HepG2 (cell line): ENCODE data around the gene ZCCHC7. TPM values are rescaled to one million over a fixed set of nuclear protein-coding genes. Genes with fewer than 3 reads are reported as not detected.

Experiments
- JUNB ChIP-seq: sonication (generic); formaldehyde crosslinking; IDR thresholded peaks from 2 replicates; pipeline ENCODE4 v1.8.0; 2022; ENCODE audit warnings: missing genetic modification reagents, mild to moderate bottlenecking, borderline replicate concordance
- KDM1A ChIP-seq: IDR thresholded peaks from 2 replicates; pipeline ENCODE4 v1.6.1; 2016; ENCODE audit warnings: missing compliant biosample characterization
- NCOA1 ChIP-seq: sonication (generic); formaldehyde crosslinking; IDR thresholded peaks from 2 replicates; pipeline ENCODE4 v1.9.0; 2021; ENCODE audit warnings: missing genetic modification reagents
- PRMT3 ChIP-seq: sonication (generic); formaldehyde crosslinking; IDR thresholded peaks from 2 replicates; pipeline ENCODE4 v1.8.1; 2022; ENCODE audit warnings: low read depth, mild to moderate bottlenecking, moderate library complexity, missing genetic modification reagents, borderline replicate concordance
- RFX1 ChIP-seq: fragments of 450-650 bp; IDR thresholded peaks from 2 replicates; pipeline ENCODE4 v1.6.1; 2017
- SMAD3 ChIP-seq: sonication (generic); formaldehyde crosslinking; IDR thresholded peaks from 2 replicates; pipeline ENCODE4 v1.4.0; 2020; ENCODE audit warnings: missing genetic modification reagents
- SOX6 ChIP-seq, 2 experiments: fragments of 450-650 bp in 1 of 2; sonication (generic) in 1 of 2; formaldehyde crosslinking in 1 of 2; IDR thresholded peaks; 2 replicates each; pipeline versions ENCODE4 v1.4.0 to v1.6.1; 2017 to 2020; ENCODE audit warnings: antibody characterized with exemption in 1 of 2, mild to moderate bottlenecking in 1 of 2, missing genetic modification reagents in 1 of 2
- ZC3H4 ChIP-seq: sonication (generic); formaldehyde crosslinking; IDR thresholded peaks from 2 replicates; pipeline ENCODE4 v1.4.0; 2020; ENCODE audit warnings: missing genetic modification reagents, borderline replicate concordance
- ZFY ChIP-seq: sonication (generic); formaldehyde crosslinking; IDR thresholded peaks from 2 replicates; pipeline ENCODE4 v1.4.0; 2020; ENCODE audit warnings: missing genetic modification reagents
- ZNF33B ChIP-seq: sonication (generic); formaldehyde crosslinking; IDR thresholded peaks from 2 replicates; pipeline ENCODE4 v1.5.1; 2020; ENCODE audit warnings: mild to moderate bottlenecking, missing genetic modification reagents
- ZNF780A ChIP-seq: sonication (generic); formaldehyde crosslinking; IDR thresholded peaks from 2 replicates; pipeline ENCODE4 v1.8.0; 2022; ENCODE audit warnings: mild to moderate bottlenecking, missing genetic modification reagents, moderate library complexity
- ZNF781 ChIP-seq: sonication (generic); formaldehyde crosslinking; IDR thresholded peaks from 2 replicates; pipeline ENCODE4 v1.5.1; 2020; ENCODE audit warnings: borderline replicate concordance, mild to moderate bottlenecking, missing genetic modification reagents; ENCODE audit errors: not compliant biosample characterization
- ZNF839 ChIP-seq: sonication (generic); formaldehyde crosslinking; IDR thresholded peaks from 2 replicates; pipeline ENCODE4 v1.4.0; 2020; ENCODE audit warnings: missing genetic modification reagents, mild to moderate bottlenecking, borderline replicate concordance
- polyA plus RNA-seq, 8 experiments: library from polyadenylated mRNA; depleted of rRNA in 3 of 8; stranded (reverse) in 7 of 8; unstranded in 1 of 8; fragments of >200 nt; fragmentation: Illumina TruSeq in 4 of 8; extraction: Trizol in 4 of 8; gene quantifications; 2 replicates each; pipeline versions ENCODE4 v1.2.1 to v1.2.3, GENCODE V29; 2011 to 2016; ENCODE audit warnings: low read depth in 4 of 8, missing spikeins in 1 of 8, mixed read lengths in 1 of 8; ENCODE audit not compliant: insufficient read depth in 1 of 8
- total RNA-seq, 5 experiments: library from RNA; depleted of rRNA; stranded (reverse); fragments of >200 nt; fragmentation: Illumina TruSeq; extraction: Trizol; gene quantifications; 2 replicates each; pipeline ENCODE4 v1.2.3, GENCODE V29; 2016; ENCODE audit warnings: low read depth in 1 of 5
- TF ChIP-seq, protein P1 (sequence below): sonication (generic); formaldehyde crosslinking; conservative IDR thresholded peaks from 2 replicates; pipeline ENCODE4 v1.8.0; 2022; ENCODE audit warnings: missing genetic modification reagents
- TF ChIP-seq, protein P2 (sequence below): sonication (generic); formaldehyde crosslinking; IDR thresholded peaks from 2 replicates; pipeline ENCODE4 v1.4.0; 2020; ENCODE audit warnings: missing genetic modification reagents, mild to moderate bottlenecking, borderline replicate concordance
- TF ChIP-seq, protein P3 (sequence below): sonication (generic); formaldehyde crosslinking; conservative IDR thresholded peaks from 2 replicates; pipeline ENCODE4 v1.4.0; 2020; ENCODE audit warnings: missing genetic modification reagents
- TF ChIP-seq, protein P4 (sequence below): sonication (generic); formaldehyde crosslinking; IDR thresholded peaks from 2 replicates; pipeline ENCODE4 v1.4.0; 2020; ENCODE audit warnings: missing genetic modification reagents, borderline replicate concordance

The ZCCHC7 gene
- total and polyA plus RNA-seq, 2 of the 13 experiments (the other 11 are each of a cell fraction or from before 2014, with no cell fraction given) = 13.6 to 19.3 TPM

DNA sequence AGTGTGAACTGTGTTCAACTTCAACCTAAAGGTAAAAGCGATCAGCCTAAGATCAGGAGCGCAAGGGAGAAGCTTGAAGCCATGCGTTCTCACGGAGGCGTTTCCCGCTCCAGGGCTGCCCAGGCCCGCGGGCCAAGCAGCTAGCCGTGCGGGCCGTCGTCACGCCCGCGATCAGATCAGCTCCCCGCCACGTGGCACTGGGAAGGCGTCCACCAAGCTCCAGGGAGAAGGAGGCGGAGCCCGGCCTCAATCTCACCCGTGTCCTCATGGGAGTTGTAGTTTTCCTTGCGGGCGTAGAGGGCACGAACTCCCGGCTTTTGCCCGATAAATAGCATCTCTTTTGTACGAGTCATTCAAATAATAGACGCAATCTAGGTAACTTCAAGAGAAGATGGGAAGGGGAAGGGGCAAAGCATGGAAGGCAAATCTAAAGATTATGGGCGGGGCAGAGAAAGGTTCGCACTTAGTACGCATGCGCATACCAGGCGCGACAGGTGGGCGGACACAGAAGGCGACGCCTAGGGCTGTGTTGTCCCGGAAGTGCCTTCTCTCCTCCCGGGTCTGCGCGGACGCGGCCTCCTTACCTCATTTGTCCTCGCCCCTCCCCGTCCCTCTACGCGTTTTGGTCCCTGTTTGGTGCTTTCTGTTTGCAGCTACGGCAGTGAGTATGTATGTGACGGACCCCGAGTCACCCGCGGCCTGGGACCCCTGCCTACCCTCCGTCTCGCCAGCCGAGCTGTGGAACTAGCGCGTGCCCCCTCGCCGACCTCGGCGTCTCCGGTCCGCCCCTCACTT is 40.8 kb upstream of the ZCCHC7 start (continued):
- TF ChIP-seq ZFY = peak; percentile 85
- TF ChIP-seq ZNF780A (CRISPR knock-in tag) = peak; percentile 98
- TF ChIP-seq ZNF33B (CRISPR knock-in tag) = peak; percentile 100
- peak; percentile 96 for TF ChIP-seq SMAD3
- TF ChIP-seq, protein P1, sequence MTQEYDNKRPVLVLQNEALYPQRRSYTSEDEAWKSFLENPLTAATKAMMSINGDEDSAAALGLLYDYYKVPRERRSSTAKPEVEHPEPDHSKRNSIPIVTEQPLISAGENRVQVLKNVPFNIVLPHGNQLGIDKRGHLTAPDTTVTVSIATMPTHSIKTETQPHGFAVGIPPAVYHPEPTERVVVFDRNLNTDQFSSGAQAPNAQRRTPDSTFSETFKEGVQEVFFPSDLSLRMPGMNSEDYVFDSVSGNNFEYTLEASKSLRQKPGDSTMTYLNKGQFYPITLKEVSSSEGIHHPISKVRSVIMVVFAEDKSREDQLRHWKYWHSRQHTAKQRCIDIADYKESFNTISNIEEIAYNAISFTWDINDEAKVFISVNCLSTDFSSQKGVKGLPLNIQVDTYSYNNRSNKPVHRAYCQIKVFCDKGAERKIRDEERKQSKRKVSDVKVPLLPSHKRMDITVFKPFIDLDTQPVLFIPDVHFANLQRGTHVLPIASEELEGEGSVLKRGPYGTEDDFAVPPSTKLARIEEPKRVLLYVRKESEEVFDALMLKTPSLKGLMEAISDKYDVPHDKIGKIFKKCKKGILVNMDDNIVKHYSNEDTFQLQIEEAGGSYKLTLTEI (CRISPR knock-in tag) = peak; percentile 50; the same call in 1 of the 2 replicates
- no peak for TF ChIP-seq RFX1
- TF ChIP-seq, protein P2, sequence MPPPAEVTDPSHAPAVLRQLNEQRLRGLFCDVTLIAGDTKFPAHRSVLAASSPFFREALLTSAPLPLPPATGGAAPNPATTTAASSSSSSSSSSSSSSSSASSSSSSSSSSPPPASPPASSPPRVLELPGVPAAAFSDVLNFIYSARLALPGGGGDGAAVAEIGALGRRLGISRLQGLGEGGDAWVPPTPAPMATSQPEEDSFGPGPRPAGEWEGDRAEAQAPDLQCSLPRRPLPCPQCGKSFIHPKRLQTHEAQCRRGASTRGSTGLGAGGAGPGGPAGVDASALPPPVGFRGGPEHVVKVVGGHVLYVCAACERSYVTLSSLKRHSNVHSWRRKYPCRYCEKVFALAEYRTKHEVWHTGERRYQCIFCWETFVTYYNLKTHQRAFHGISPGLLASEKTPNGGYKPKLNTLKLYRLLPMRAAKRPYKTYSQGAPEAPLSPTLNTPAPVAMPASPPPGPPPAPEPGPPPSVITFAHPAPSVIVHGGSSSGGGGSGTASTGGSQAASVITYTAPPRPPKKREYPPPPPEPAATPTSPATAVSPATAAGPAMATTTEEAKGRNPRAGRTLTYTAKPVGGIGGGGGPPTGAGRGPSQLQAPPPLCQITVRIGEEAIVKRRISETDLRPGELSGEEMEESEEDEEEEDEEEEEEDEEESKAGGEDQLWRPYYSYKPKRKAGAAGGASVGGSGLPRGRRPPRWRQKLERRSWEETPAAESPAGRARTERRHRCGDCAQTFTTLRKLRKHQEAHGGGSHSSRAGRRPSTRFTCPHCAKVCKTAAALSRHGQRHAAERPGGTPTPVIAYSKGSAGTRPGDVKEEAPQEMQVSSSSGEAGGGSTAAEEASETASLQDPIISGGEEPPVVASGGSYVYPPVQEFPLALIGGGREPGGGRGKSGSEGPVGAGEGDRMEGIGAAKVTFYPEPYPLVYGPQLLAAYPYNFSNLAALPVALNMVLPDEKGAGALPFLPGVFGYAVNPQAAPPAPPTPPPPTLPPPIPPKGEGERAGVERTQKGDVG = peak; percentile 87; the same call in 1 of the 2 replicates
- no peak; the same call in 1 of the 2 replicates for TF ChIP-seq PRMT3 (CRISPR knock-in tag)
- no peak; the same call in 1 of the 2 replicates for TF ChIP-seq ZNF839
- TF ChIP-seq ZNF781 = peak; percentile 100
- TF ChIP-seq, protein P3, sequence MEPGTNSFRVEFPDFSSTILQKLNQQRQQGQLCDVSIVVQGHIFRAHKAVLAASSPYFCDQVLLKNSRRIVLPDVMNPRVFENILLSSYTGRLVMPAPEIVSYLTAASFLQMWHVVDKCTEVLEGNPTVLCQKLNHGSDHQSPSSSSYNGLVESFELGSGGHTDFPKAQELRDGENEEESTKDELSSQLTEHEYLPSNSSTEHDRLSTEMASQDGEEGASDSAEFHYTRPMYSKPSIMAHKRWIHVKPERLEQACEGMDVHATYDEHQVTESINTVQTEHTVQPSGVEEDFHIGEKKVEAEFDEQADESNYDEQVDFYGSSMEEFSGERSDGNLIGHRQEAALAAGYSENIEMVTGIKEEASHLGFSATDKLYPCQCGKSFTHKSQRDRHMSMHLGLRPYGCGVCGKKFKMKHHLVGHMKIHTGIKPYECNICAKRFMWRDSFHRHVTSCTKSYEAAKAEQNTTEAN (CRISPR knock-in tag) = peak; percentile 86
- peak; percentile 77; the same call in 1 of the 2 replicates for TF ChIP-seq KDM1A (CRISPR knock-in tag)
- TF ChIP-seq JUNB (CRISPR knock-in tag) = peak; percentile 91
- TF ChIP-seq NCOA1 = no peak
- TF ChIP-seq SOX6 (IDR thresholded peaks at IDR 0.05) = no peak
- peak; percentile 73 for TF ChIP-seq SOX6 (CRISPR knock-in tag; IDR thresholded peaks at IDR 0.05)
- TF ChIP-seq, protein P4, sequence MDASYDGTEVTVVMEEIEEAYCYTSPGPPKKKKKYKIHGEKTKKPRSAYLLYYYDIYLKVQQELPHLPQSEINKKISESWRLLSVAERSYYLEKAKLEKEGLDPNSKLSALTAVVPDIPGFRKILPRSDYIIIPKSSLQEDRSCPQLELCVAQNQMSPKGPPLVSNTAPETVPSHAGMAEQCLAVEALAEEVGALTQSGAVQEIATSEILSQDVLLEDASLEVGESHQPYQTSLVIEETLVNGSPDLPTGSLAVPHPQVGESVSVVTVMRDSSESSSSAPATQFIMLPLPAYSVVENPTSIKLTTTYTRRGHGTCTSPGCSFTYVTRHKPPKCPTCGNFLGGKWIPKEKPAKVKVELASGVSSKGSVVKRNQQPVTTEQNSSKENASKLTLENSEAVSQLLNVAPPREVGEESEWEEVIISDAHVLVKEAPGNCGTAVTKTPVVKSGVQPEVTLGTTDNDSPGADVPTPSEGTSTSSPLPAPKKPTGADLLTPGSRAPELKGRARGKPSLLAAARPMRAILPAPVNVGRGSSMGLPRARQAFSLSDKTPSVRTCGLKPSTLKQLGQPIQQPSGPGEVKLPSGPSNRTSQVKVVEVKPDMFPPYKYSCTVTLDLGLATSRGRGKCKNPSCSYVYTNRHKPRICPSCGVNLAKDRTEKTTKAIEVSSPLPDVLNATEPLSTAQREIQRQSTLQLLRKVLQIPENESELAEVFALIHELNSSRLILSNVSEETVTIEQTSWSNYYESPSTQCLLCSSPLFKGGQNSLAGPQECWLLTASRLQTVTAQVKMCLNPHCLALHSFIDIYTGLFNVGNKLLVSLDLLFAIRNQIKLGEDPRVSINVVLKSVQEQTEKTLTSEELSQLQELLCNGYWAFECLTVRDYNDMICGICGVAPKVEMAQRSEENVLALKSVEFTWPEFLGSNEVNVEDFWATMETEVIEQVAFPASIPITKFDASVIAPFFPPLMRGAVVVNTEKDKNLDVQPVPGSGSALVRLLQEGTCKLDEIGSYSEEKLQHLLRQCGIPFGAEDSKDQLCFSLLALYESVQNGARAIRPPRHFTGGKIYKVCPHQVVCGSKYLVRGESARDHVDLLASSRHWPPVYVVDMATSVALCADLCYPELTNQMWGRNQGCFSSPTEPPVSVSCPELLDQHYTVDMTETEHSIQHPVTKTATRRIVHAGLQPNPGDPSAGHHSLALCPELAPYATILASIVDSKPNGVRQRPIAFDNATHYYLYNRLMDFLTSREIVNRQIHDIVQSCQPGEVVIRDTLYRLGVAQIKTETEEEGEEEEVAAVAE (CRISPR knock-in tag) = peak; percentile 94
- no peak; the same call in 1 of the 2 replicates for TF ChIP-seq ZC3H4 (CRISPR knock-in tag)
